ENCODE data around the gene TEX9.
"Not testable (repeated sequence)": the region's sequence is repeated elsewhere in the genome, so short reads cannot be mapped to it uniquely, and the experiment has no call there.

Gene TEX9

GRCh38 chr15:56366211-56366610 lies 985 bp downstream of the TEX9 start:
- Histone ChIP-seq H3K36me3 (ENCODE audit: control insufficient read depth, low read depth, low read length) (no peaks in the 10 kb centered on the region), H3K9me3 (ENCODE audit: control insufficient read depth, low read depth, low read length) (no peaks in the 10 kb centered on the region), H3K27me3 (ENCODE audit: control insufficient read depth, insufficient read depth, low read length) (no peaks in the 10 kb centered on the region), H3K9ac (ENCODE audit: low read length) (peak overlapping the region; percentile 86), H3K4me1 (ENCODE audit: control insufficient read depth, low read depth, low read length) (peaks cover 13% of the 10 kb centered on the region), H3K4me3 (ENCODE audit: low read length) (peak overlapping the region; percentile 100), H3K27ac (ENCODE audit: low read length) (no peak overlapping the region)

- Histone ChIP-seq H3K4me3 (ENCODE audit: low read length) (peak overlapping the region; percentile 18), H3K27ac (ENCODE audit: low read length) (no peak overlapping the region), H3K9ac (ENCODE audit: low read length) (no peak overlapping the region), H3K4me1 (ENCODE audit: control insufficient read depth, low read depth, low read length) (peaks cover 13% of the 10 kb centered on the region), H3K36me3 (ENCODE audit: control insufficient read depth, low read depth, low read length) (no peaks in the 10 kb centered on the region), H3K27me3 (ENCODE audit: control insufficient read depth, insufficient read depth, low read length) (no peaks in the 10 kb centered on the region), H3K9me3 (ENCODE audit: control insufficient read depth, low read depth, low read length) (no peaks in the 10 kb centered on the region)
Measured at GRCh38 chr15:56367156-56367555, 1.9 kb downstream of the TEX9 start.

GRCh38 chr15:56369234-56369633 lies 4.0 kb downstream of the TEX9 start:
- H3K36me3 ChIP-seq (ENCODE audit: control insufficient read depth, low read depth, low read length) = no peaks in the 10 kb centered on the region
- H3K4me3 ChIP-seq (ENCODE audit: low read length) = no peak overlapping the region
- H3K27ac ChIP-seq (ENCODE audit: low read length) = no peak overlapping the region
- no peak overlapping the region for H3K9ac ChIP-seq (ENCODE audit: low read length)
- peaks cover 13% of the 10 kb centered on the region for H3K4me1 ChIP-seq (ENCODE audit: control insufficient read depth, low read depth, low read length)
- no peaks in the 10 kb centered on the region for H3K9me3 ChIP-seq (ENCODE audit: control insufficient read depth, low read depth, low read length)
- no peaks in the 10 kb centered on the region for H3K27me3 ChIP-seq (ENCODE audit: control insufficient read depth, insufficient read depth, low read length)

- no peak overlapping the region for H3K9ac ChIP-seq (ENCODE audit: low read length)
- no peak overlapping the region for H3K4me3 ChIP-seq (ENCODE audit: low read length)
- no peaks in the 10 kb centered on the region for H3K36me3 ChIP-seq (ENCODE audit: control insufficient read depth, low read depth, low read length)
- H3K9me3 ChIP-seq (ENCODE audit: control insufficient read depth, low read depth, low read length) = no peaks in the 10 kb centered on the region
- H3K27me3 ChIP-seq (ENCODE audit: control insufficient read depth, insufficient read depth, low read length) = no peaks in the 10 kb centered on the region
- H3K4me1 ChIP-seq (ENCODE audit: control insufficient read depth, low read depth, low read length) = peaks cover 1% of the 10 kb centered on the region
- no peak overlapping the region for H3K27ac ChIP-seq (ENCODE audit: low read length)
Measured at GRCh38 chr15:56371495-56372147, 6.4 kb downstream of the TEX9 start.

GRCh38 chr15:56374693-56375092 lies 9.5 kb downstream of the TEX9 start:
- H3K4me1 ChIP-seq (ENCODE audit: control insufficient read depth, low read depth, low read length); H3K27ac ChIP-seq (ENCODE audit: low read length); H3K4me3 ChIP-seq (ENCODE audit: low read length); H3K27me3 ChIP-seq (ENCODE audit: control insufficient read depth, insufficient read depth, low read length); H3K9ac ChIP-seq (ENCODE audit: low read length); H3K9me3 ChIP-seq (ENCODE audit: control insufficient read depth, low read depth, low read length); H3K36me3 ChIP-seq (ENCODE audit: control insufficient read depth, low read depth, low read length): not testable (repeated sequence)

GRCh38 chr15:56377822-56378221 lies 12.6 kb downstream of the TEX9 start:
- not testable (repeated sequence) for H3K4me1 ChIP-seq (ENCODE audit: control insufficient read depth, low read depth, low read length); H3K36me3 ChIP-seq (ENCODE audit: control insufficient read depth, low read depth, low read length); H3K9ac ChIP-seq (ENCODE audit: low read length); H3K4me3 ChIP-seq (ENCODE audit: low read length); H3K27me3 ChIP-seq (ENCODE audit: control insufficient read depth, insufficient read depth, low read length); H3K9me3 ChIP-seq (ENCODE audit: control insufficient read depth, low read depth, low read length); H3K27ac ChIP-seq (ENCODE audit: low read length)

GRCh38 chr15:56383010-56383409 lies 17.8 kb downstream of the TEX9 start:
- Histone ChIP-seq H3K9me3 (ENCODE audit: control insufficient read depth, low read depth, low read length) (no peaks in the 10 kb centered on the region), H3K27me3 (ENCODE audit: control insufficient read depth, insufficient read depth, low read length) (no peaks in the 10 kb centered on the region), H3K27ac (ENCODE audit: low read length) (no peak overlapping the region), H3K9ac (ENCODE audit: low read length) (no peak overlapping the region), H3K4me3 (ENCODE audit: low read length) (no peak overlapping the region), H3K4me1 (ENCODE audit: control insufficient read depth, low read depth, low read length) (no peaks in the 10 kb centered on the region), H3K36me3 (ENCODE audit: control insufficient read depth, low read depth, low read length) (no peaks in the 10 kb centered on the region)

GRCh38 chr15:56385908-56386307 lies 20.7 kb downstream of the TEX9 start:
- Histone ChIP-seq H3K4me3 (ENCODE audit: low read length) (no peak overlapping the region), H3K9me3 (ENCODE audit: control insufficient read depth, low read depth, low read length) (no peaks in the 10 kb centered on the region), H3K36me3 (ENCODE audit: control insufficient read depth, low read depth, low read length) (no peaks in the 10 kb centered on the region), H3K9ac (ENCODE audit: low read length) (no peak overlapping the region), H3K27me3 (ENCODE audit: control insufficient read depth, insufficient read depth, low read length) (no peaks in the 10 kb centered on the region), H3K27ac (ENCODE audit: low read length) (no peak overlapping the region), H3K4me1 (ENCODE audit: control insufficient read depth, low read depth, low read length) (no peaks in the 10 kb centered on the region)

GRCh38 chr15:56390739-56391267 lies 25.6 kb downstream of the TEX9 start:
- H3K9me3 ChIP-seq (ENCODE audit: control insufficient read depth, low read depth, low read length) = no peaks in the 10 kb centered on the region
- no peaks in the 10 kb centered on the region for H3K36me3 ChIP-seq (ENCODE audit: control insufficient read depth, low read depth, low read length)
- H3K4me3 ChIP-seq (ENCODE audit: low read length) = no peak overlapping the region
- no peak overlapping the region for H3K9ac ChIP-seq (ENCODE audit: low read length)
- H3K27ac ChIP-seq (ENCODE audit: low read length) = no peak overlapping the region
- no peaks in the 10 kb centered on the region for H3K27me3 ChIP-seq (ENCODE audit: control insufficient read depth, insufficient read depth, low read length)
- H3K4me1 ChIP-seq (ENCODE audit: control insufficient read depth, low read depth, low read length) = no peaks in the 10 kb centered on the region

GRCh38 chr15:56393277-56393676 lies 28.1 kb downstream of the TEX9 start:
- H3K27ac ChIP-seq (ENCODE audit: low read length) = no peak overlapping the region
- no peaks in the 10 kb centered on the region for H3K27me3 ChIP-seq (ENCODE audit: control insufficient read depth, insufficient read depth, low read length)
- H3K9me3 ChIP-seq (ENCODE audit: control insufficient read depth, low read depth, low read length) = no peaks in the 10 kb centered on the region
- H3K4me1 ChIP-seq (ENCODE audit: control insufficient read depth, low read depth, low read length) = no peaks in the 10 kb centered on the region
- no peak overlapping the region for H3K4me3 ChIP-seq (ENCODE audit: low read length)
- no peaks in the 10 kb centered on the region for H3K36me3 ChIP-seq (ENCODE audit: control insufficient read depth, low read depth, low read length)
- H3K9ac ChIP-seq (ENCODE audit: low read length) = no peak overlapping the region

GRCh38 chr15:56394909-56395308 lies 29.7 kb downstream of the TEX9 start:
- H3K27ac ChIP-seq (ENCODE audit: low read length) = no peak overlapping the region
- no peak overlapping the region for H3K4me3 ChIP-seq (ENCODE audit: low read length)
- H3K9ac ChIP-seq (ENCODE audit: low read length) = no peak overlapping the region
- no peaks in the 10 kb centered on the region for H3K27me3 ChIP-seq (ENCODE audit: control insufficient read depth, insufficient read depth, low read length)
- H3K4me1 ChIP-seq (ENCODE audit: control insufficient read depth, low read depth, low read length) = no peaks in the 10 kb centered on the region
- no peaks in the 10 kb centered on the region for H3K36me3 ChIP-seq (ENCODE audit: control insufficient read depth, low read depth, low read length)
- H3K9me3 ChIP-seq (ENCODE audit: control insufficient read depth, low read depth, low read length) = peaks cover 4% of the 10 kb centered on the region

- H3K27ac ChIP-seq (ENCODE audit: low read length); H3K4me1 ChIP-seq (ENCODE audit: control insufficient read depth, low read depth, low read length); H3K9ac ChIP-seq (ENCODE audit: low read length); H3K4me3 ChIP-seq (ENCODE audit: low read length); H3K36me3 ChIP-seq (ENCODE audit: control insufficient read depth, low read depth, low read length); H3K27me3 ChIP-seq (ENCODE audit: control insufficient read depth, insufficient read depth, low read length); H3K9me3 ChIP-seq (ENCODE audit: control insufficient read depth, low read depth, low read length): not testable (repeated sequence)
Measured at GRCh38 chr15:56397325-56397724, 32.1 kb downstream of the TEX9 start.

All from iPS-18a (cell line).